H9 (cell line): Measurements from ENCODE around the gene CHRND. TPM values are rescaled to one million over a fixed set of nuclear protein-coding genes. Genes with fewer than 3 reads are reported as not detected.

Experiments used
- DNase-seq: peaks from one replicate; pipeline ENCODE4 v3.0.0-alpha.2; 2017
- H2AFZ ChIP-seq: one replicate; pipeline ENCODE4 v1.6.1; 2013; ENCODE audit warnings: mild to moderate bottlenecking, low read length, control low read depth, moderate library complexity
- H2AK5ac ChIP-seq: 2 replicates; pipeline ENCODE4 v1.6.1; 2013; ENCODE audit warnings: low read length, control low read depth, mixed read lengths; ENCODE audit not compliant: insufficient read length
- H2BK120ac ChIP-seq: one replicate; pipeline ENCODE4 v1.6.1; 2013; ENCODE audit warnings: low read depth, mild to moderate bottlenecking, low read length, control low read depth, inconsistent platforms; ENCODE audit not compliant: poor library complexity, severe bottlenecking
- H2BK12ac ChIP-seq: 2 replicates; pipeline ENCODE4 v1.6.1; 2013; ENCODE audit warnings: low read length, control low read depth, mixed read lengths, low read depth; ENCODE audit not compliant: insufficient read length
- H2BK15ac ChIP-seq: 2 replicates; pipeline ENCODE4 v1.6.1; 2013; ENCODE audit warnings: low read depth, low read length, control low read depth
- H2BK20ac ChIP-seq: one replicate; pipeline ENCODE4 v1.6.1; 2013; ENCODE audit warnings: low read depth, mild to moderate bottlenecking, low read length, control low read depth, inconsistent platforms; ENCODE audit not compliant: poor library complexity, severe bottlenecking
- H2BK5ac ChIP-seq: 2 replicates; pipeline ENCODE4 v1.6.1; 2013; ENCODE audit warnings: low read length, control low read depth, mixed read lengths; ENCODE audit not compliant: insufficient read length
- H3K14ac ChIP-seq: 2 replicates; pipeline ENCODE4 v1.6.1; 2013; ENCODE audit warnings: low read length, control low read depth; ENCODE audit not compliant: insufficient read depth
- H3K18ac ChIP-seq: 2 replicates; pipeline ENCODE4 v1.6.1; 2013; ENCODE audit warnings: low read depth, mild to moderate bottlenecking, mixed read lengths, low read length, control low read depth; ENCODE audit not compliant: insufficient read length
- H3K23ac ChIP-seq: 2 replicates; pipeline ENCODE4 v1.6.1; 2013; ENCODE audit warnings: low read length, control low read depth, mixed read lengths, low read depth; ENCODE audit not compliant: insufficient read length
- H3K23me2 ChIP-seq: 2 replicates; pipeline ENCODE4 v1.6.1; 2013; ENCODE audit warnings: low read depth, mild to moderate bottlenecking, mixed read lengths, low read length, control low read depth; ENCODE audit not compliant: insufficient read length, poor library complexity, severe bottlenecking
- H3K27ac ChIP-seq: 2 replicates; pipeline ENCODE4 v1.5.1; 2013; ENCODE audit warnings: low read length, control low read depth, mixed read lengths, low read depth; ENCODE audit not compliant: insufficient read length
- H3K27me3 ChIP-seq: 2 replicates; pipeline ENCODE4 v1.6.1; 2013; ENCODE audit warnings: low read length, control low read depth, inconsistent platforms; ENCODE audit not compliant: insufficient read depth
- H3K4ac ChIP-seq: 2 replicates; pipeline ENCODE4 v1.6.1; 2013; ENCODE audit warnings: low read depth, mild to moderate bottlenecking, control low read depth, inconsistent platforms, low read length, moderate library complexity
- H3K4me1 ChIP-seq: 2 replicates; pipeline ENCODE4 v1.6.1; 2013; ENCODE audit warnings: low read length, control low read depth, inconsistent platforms; ENCODE audit not compliant: insufficient read depth
- H3K4me2 ChIP-seq: 2 replicates; pipeline ENCODE4 v1.6.1; 2013; ENCODE audit warnings: low read length, control low read depth, mixed read lengths; ENCODE audit not compliant: insufficient read length, insufficient read depth
- H3K56ac ChIP-seq: 2 replicates; pipeline ENCODE4 v1.6.1; 2013; ENCODE audit warnings: low read depth, mild to moderate bottlenecking, mixed read lengths, low read length, control low read depth; ENCODE audit not compliant: insufficient read length
- H3K79me1 ChIP-seq: 2 replicates; pipeline ENCODE4 v1.6.1; 2013; ENCODE audit warnings: low read depth, mild to moderate bottlenecking, moderate library complexity, low read length, control low read depth, inconsistent platforms; ENCODE audit not compliant: insufficient read depth, poor library complexity, severe bottlenecking
- H3K79me2 ChIP-seq: 2 replicates; pipeline ENCODE4 v1.6.1; 2013; ENCODE audit warnings: low read length, control low read depth, inconsistent platforms; ENCODE audit not compliant: insufficient read depth
- H3K9ac ChIP-seq: 2 replicates; pipeline ENCODE4 v1.6.1; 2013; ENCODE audit warnings: low read length, control low read depth, mixed read lengths; ENCODE audit not compliant: insufficient read length; ENCODE audit errors: extremely low read depth
- H3K9me3 ChIP-seq: one replicate; pipeline ENCODE4 v1.6.1; 2013; ENCODE audit warnings: low read depth, low read length, inconsistent platforms; ENCODE audit not compliant: control insufficient read depth
- H3T11ph ChIP-seq: one replicate; pipeline ENCODE4 v1.6.1; 2013; ENCODE audit warnings: mild to moderate bottlenecking, low read length, control low read depth, inconsistent platforms
- H4K20me1 ChIP-seq: one replicate; pipeline ENCODE4 v1.6.1; 2013; ENCODE audit not compliant: control insufficient read depth, insufficient read length, insufficient read depth
- H4K5ac ChIP-seq: 2 replicates; pipeline ENCODE4 v1.6.1; 2013; ENCODE audit warnings: low read depth, mild to moderate bottlenecking, mixed read lengths, low read length, control low read depth; ENCODE audit not compliant: insufficient read length
- H4K8ac ChIP-seq: replicated peaks from 2 replicates; pipeline ENCODE4 v1.6.1; 2013; ENCODE audit warnings: low read length, control low read depth, mixed read lengths, low read depth; ENCODE audit not compliant: insufficient read length
- H4K91ac ChIP-seq: 2 replicates; pipeline ENCODE4 v1.6.1; 2013; ENCODE audit warnings: low read depth, mild to moderate bottlenecking, moderate library complexity, mixed read lengths, low read length, control low read depth; ENCODE audit not compliant: insufficient read length
- H3K27ac Mint-ChIP-seq, 3 experiments: 2 replicates in 2 of 3; 3 replicates in 1 of 3; pipeline ENCODE4 v1.8.0; 2020 to 2021; ENCODE audit warnings: mixed read lengths in 3 of 3, mild to moderate bottlenecking in 1 of 3, moderate library complexity in 1 of 3
- H3K27me3 Mint-ChIP-seq: 2 replicates; pipeline ENCODE4 v1.8.0; 2021; ENCODE audit warnings: low read depth, mild to moderate bottlenecking, moderate library complexity, mixed read lengths
- H3K36me3 Mint-ChIP-seq, 3 experiments: 2 replicates in 2 of 3; 3 replicates in 1 of 3; pipeline ENCODE4 v1.8.0; 2020 to 2021; ENCODE audit warnings: low read depth in 3 of 3, mixed read lengths in 3 of 3; ENCODE audit not compliant: insufficient read depth in 1 of 3
- H3K4me1 Mint-ChIP-seq, 2 experiments: 2 replicates each; pipeline ENCODE4 v1.8.0; 2020; ENCODE audit warnings: mixed read lengths in 2 of 2
- H3K4me3 Mint-ChIP-seq, 2 experiments: 2 replicates in 1 of 2; 3 replicates in 1 of 2; pipeline ENCODE4 v1.8.0; 2020 to 2021; ENCODE audit warnings: mild to moderate bottlenecking in 2 of 2, mixed read lengths in 2 of 2, moderate library complexity in 1 of 2
- H3K9me3 Mint-ChIP-seq, 2 experiments: 2 replicates in 1 of 2; 3 replicates in 1 of 2; pipeline ENCODE4 v1.8.0; 2020; ENCODE audit warnings: mild to moderate bottlenecking in 2 of 2, mixed read lengths in 2 of 2, moderate library complexity in 1 of 2
- WGBS: extraction: QIAGEN DNeasy Blood & Tissue Kit; methylation state at CpG from one replicate; pipeline ENCODE4 v1.1.7; 2013; ENCODE audit warnings: missing lambda C conversion rate, low lambda C conversion rate, mixed read lengths; ENCODE audit not compliant: insufficient read length; ENCODE audit errors: extremely low coverage; 5-methylcytosine and 5-hydroxymethylcytosine counted together
- total RNA-seq: library from RNA; stranded (reverse); gene quantifications from 2 replicates; pipeline ENCODE4 v1.2.1, GENCODE V29; 2021
- TF ChIP-seq, protein P1 (sequence below): fragments of 200-600 bp; sonication (generic); conservative IDR thresholded peaks from 3 replicates; pipeline ENCODE4 v1.8.0; 2021; ENCODE audit warnings: antibody characterized with exemption, mild to moderate bottlenecking

The CHRND gene
- total RNA-seq, 1 experiment from 2014 or later: not detected

- H2BK20ac ChIP-seq: no peak overlapping the region
- H3K23me2 ChIP-seq: peaks cover 12% of the 10 kb centered on the region
- H3K23ac ChIP-seq: no peak overlapping the region
- peaks cover 3% of the 10 kb centered on the region for H4K20me1 ChIP-seq
- no peak overlapping the region for H4K5ac ChIP-seq
- peaks cover 17% of the 10 kb centered on the region for H3K27me3 ChIP-seq
- no peak overlapping the region for H3K4ac ChIP-seq
- H3K79me2 ChIP-seq: no peaks in the 10 kb centered on the region
- H3K9me3 Mint-ChIP-seq: no peaks in the 10 kb centered on the region; a peak in 1 of 5 replicates
- H3K9ac ChIP-seq: no peak overlapping the region
- TF ChIP-seq, protein P1, sequence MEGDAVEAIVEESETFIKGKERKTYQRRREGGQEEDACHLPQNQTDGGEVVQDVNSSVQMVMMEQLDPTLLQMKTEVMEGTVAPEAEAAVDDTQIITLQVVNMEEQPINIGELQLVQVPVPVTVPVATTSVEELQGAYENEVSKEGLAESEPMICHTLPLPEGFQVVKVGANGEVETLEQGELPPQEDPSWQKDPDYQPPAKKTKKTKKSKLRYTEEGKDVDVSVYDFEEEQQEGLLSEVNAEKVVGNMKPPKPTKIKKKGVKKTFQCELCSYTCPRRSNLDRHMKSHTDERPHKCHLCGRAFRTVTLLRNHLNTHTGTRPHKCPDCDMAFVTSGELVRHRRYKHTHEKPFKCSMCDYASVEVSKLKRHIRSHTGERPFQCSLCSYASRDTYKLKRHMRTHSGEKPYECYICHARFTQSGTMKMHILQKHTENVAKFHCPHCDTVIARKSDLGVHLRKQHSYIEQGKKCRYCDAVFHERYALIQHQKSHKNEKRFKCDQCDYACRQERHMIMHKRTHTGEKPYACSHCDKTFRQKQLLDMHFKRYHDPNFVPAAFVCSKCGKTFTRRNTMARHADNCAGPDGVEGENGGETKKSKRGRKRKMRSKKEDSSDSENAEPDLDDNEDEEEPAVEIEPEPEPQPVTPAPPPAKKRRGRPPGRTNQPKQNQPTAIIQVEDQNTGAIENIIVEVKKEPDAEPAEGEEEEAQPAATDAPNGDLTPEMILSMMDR: no peak
- no peak overlapping the region for H2BK12ac ChIP-seq
- H3K36me3 Mint-ChIP-seq: no peaks in the 10 kb centered on the region
- no peak overlapping the region for H2AK5ac ChIP-seq
- H3T11ph ChIP-seq: no peak overlapping the region
- no peak overlapping the region for H3K27ac ChIP-seq
- H3K4me3 Mint-ChIP-seq: peak overlapping the region; percentile 69 to 91
- no peak overlapping the region for H3K56ac ChIP-seq
- H2BK120ac ChIP-seq: no peak overlapping the region
- DNase-seq: no peak
- H2AFZ ChIP-seq: no peak overlapping the region
- H3K27me3 Mint-ChIP-seq: peaks cover 81% of the 10 kb centered on the region
- no peak overlapping the region for H4K91ac ChIP-seq
- H3K9me3 ChIP-seq: no peaks in the 10 kb centered on the region
- no peak overlapping the region for H2BK5ac ChIP-seq
- WGBS: no CpG with 5 or more reads among the region's 21 CpGs
- no peak overlapping the region for H3K27ac Mint-ChIP-seq
- no peak overlapping the region for H2BK15ac ChIP-seq
- no peaks in the 10 kb centered on the region for H3K79me1 ChIP-seq
- 0 out of 2 replicates have a peak, but pooled peaks cover 3% of the 10 kb centered on the region for H3K4me1 ChIP-seq
- H3K18ac ChIP-seq: peak overlapping the region; percentile 10
- H3K14ac ChIP-seq: peak overlapping the region; percentile 45
- H3K4me1 Mint-ChIP-seq: peaks cover 17 to 62% of the 10 kb centered on the region in 2 experiments
- peak overlapping the region; percentile 88 for H3K4me2 ChIP-seq
- H4K8ac ChIP-seq: no peak overlapping the region
These were observed 23.4 kb upstream of the CHRND start for GRCh38 chr2:232502511-232502910.
